ENCODE measurements around the gene LRRC36. TPM values are rescaled to one million over a fixed set of nuclear protein-coding genes. Genes with fewer than 3 reads are reported as not detected.

LRRC36 gene
- total and polyA plus RNA-seq, 2 experiments from 2014 or later, result 1.2 TPM; not detected in 1

DNA sequence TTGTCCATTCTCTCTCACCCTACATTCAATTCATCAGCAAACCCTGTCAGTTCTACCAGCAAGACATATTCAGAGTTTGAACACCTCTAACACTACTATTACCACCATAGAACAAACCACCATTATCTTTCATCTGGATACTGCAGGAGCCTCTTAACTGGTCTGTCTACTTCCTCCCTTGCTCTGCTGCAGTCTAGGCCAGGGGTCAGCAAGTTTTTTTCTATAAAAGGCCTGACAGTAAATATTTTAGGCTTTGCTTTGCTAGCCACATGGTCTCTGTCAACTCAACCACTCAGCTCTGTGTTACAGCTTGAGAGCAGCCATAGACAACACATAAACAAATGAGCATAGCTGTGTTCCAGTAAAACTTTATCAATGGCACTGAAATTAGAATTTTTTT is 13.9 kb upstream of the LRRC36 start:
- no peak overlapping the region for H3K27ac ChIP-seq (ENCODE audit: low read depth)
- H3K4me2 ChIP-seq, result no peak overlapping the region
- H3K9me3 Mint-ChIP-seq, result no peaks in the 10 kb centered on the region; the same call in 2 of the 3 replicates
- H3F3A ChIP-seq (replicated peaks; ENCODE audit: low read depth), result no peaks in the 10 kb centered on the region
- no peaks in the 10 kb centered on the region for H3K36me3 Mint-ChIP-seq (ENCODE audit: low read depth)
- no peak overlapping the region for H3K27ac Mint-ChIP-seq
- no peak overlapping the region for H2AFZ ChIP-seq
- DNase-seq (ENCODE audit: low spot score), result no peak
- TF ChIP-seq JUNB (IDR thresholded peaks at IDR 0.05; ENCODE audit: unreplicated experiment), result no peak
- no peak for ATAC-seq
- no peaks in the 10 kb centered on the region for H3K27me3 ChIP-seq (ENCODE audit: insufficient read depth)
- H3K4me3 Mint-ChIP-seq, result no peak overlapping the region
- no peaks in the 10 kb centered on the region for H3K27me3 Mint-ChIP-seq (ENCODE audit: insufficient read depth, low read depth, poor library complexity)
- H3K4me1 ChIP-seq (ENCODE audit: insufficient read depth), result no peaks in the 10 kb centered on the region
- H3K36me3 ChIP-seq (ENCODE audit: insufficient read depth), result no peaks in the 10 kb centered on the region
- no peaks in the 10 kb centered on the region for H3K9me2 ChIP-seq (ENCODE audit: insufficient read depth)
- H3K4me3 ChIP-seq, result no peak overlapping the region
- no peaks in the 10 kb centered on the region; the same call in 1 of the 2 replicates for H4K20me1 ChIP-seq (replicated peaks; ENCODE audit: insufficient read depth)
- H3K4me1 Mint-ChIP-seq, result no peaks in the 10 kb centered on the region; the same call in 2 of the 3 replicates
- H3K79me2 ChIP-seq (replicated peaks; ENCODE audit: insufficient read depth), result no peaks in the 10 kb centered on the region

DNA sequence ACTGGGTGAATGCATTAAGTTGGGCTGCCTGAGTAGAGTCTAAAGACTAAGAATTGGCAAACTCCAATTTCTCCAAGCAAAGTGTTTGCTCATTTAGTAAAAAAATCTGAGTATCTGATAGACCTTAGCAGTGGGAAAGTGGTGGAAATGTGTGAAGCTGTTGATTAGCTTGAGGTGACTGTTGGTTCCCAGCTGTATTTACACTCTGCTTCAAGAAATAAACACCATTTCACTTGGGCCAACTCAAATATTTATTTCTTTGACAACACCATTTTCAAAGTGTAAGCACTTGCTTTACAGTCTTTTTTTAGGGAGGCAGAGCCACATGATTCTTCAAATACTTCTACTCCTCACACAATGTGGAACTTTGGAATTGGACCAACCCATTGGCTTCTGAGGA is 8.8 kb upstream of the LRRC36 start:
- Mint-ChIP-seq H3K27me3 (ENCODE audit: insufficient read depth, low read depth, poor library complexity) (no peaks in the 10 kb centered on the region), H3K4me3 (no peak overlapping the region), H3K9me3 (no peaks in the 10 kb centered on the region), H3K27ac (no peak overlapping the region), H3K36me3 (ENCODE audit: low read depth) (no peaks in the 10 kb centered on the region), H3K4me1 (peaks cover 5% of the 10 kb centered on the region; the same call in 1 of the 3 replicates)
- DNase-seq (ENCODE audit: low spot score), result no peak
- H2AFZ ChIP-seq, result no peak overlapping the region
- H3K4me3 ChIP-seq, result no peak overlapping the region
- no peaks in the 10 kb centered on the region for H3K36me3 ChIP-seq (ENCODE audit: insufficient read depth)
- no peaks in the 10 kb centered on the region for H3K4me1 ChIP-seq (ENCODE audit: insufficient read depth)
- no peaks in the 10 kb centered on the region for H4K20me1 ChIP-seq (replicated peaks; ENCODE audit: insufficient read depth)
- no peaks in the 10 kb centered on the region for H3K79me2 ChIP-seq (replicated peaks; ENCODE audit: insufficient read depth)
- peaks cover 8% of the 10 kb centered on the region; the same call in 1 of the 2 replicates for H3K27me3 ChIP-seq (ENCODE audit: insufficient read depth)
- no peaks in the 10 kb centered on the region for H3K9me2 ChIP-seq (ENCODE audit: insufficient read depth)
- no peak overlapping the region for H3K27ac ChIP-seq (ENCODE audit: low read depth)
- H3F3A ChIP-seq (replicated peaks; ENCODE audit: low read depth), result no peaks in the 10 kb centered on the region
- ATAC-seq, result no peak
- H3K4me2 ChIP-seq, result no peak overlapping the region
- TF ChIP-seq EZH2phosphoT487 (IDR thresholded peaks at IDR 0.05; ENCODE audit: unreplicated experiment), result no peak
- no peak for TF ChIP-seq EZH2 (IDR thresholded peaks at IDR 0.05; ENCODE audit: low read depth, unreplicated experiment)
- TF ChIP-seq NANOG (IDR thresholded peaks at IDR 0.05; ENCODE audit: borderline replicate concordance), result no peak
- TF ChIP-seq JUNB (IDR thresholded peaks at IDR 0.05; ENCODE audit: unreplicated experiment), result no peak
- no peak for TF ChIP-seq ZNF114 (CRISPR knock-in tag; IDR thresholded peaks at IDR 0.05)
- TF ChIP-seq, protein P1, sequence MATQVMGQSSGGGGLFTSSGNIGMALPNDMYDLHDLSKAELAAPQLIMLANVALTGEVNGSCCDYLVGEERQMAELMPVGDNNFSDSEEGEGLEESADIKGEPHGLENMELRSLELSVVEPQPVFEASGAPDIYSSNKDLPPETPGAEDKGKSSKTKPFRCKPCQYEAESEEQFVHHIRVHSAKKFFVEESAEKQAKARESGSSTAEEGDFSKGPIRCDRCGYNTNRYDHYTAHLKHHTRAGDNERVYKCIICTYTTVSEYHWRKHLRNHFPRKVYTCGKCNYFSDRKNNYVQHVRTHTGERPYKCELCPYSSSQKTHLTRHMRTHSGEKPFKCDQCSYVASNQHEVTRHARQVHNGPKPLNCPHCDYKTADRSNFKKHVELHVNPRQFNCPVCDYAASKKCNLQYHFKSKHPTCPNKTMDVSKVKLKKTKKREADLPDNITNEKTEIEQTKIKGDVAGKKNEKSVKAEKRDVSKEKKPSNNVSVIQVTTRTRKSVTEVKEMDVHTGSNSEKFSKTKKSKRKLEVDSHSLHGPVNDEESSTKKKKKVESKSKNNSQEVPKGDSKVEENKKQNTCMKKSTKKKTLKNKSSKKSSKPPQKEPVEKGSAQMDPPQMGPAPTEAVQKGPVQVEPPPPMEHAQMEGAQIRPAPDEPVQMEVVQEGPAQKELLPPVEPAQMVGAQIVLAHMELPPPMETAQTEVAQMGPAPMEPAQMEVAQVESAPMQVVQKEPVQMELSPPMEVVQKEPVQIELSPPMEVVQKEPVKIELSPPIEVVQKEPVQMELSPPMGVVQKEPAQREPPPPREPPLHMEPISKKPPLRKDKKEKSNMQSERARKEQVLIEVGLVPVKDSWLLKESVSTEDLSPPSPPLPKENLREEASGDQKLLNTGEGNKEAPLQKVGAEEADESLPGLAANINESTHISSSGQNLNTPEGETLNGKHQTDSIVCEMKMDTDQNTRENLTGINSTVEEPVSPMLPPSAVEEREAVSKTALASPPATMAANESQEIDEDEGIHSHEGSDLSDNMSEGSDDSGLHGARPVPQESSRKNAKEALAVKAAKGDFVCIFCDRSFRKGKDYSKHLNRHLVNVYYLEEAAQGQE (IDR thresholded peaks at IDR 0.05; ENCODE audit: unreplicated experiment), result no peak
- TF ChIP-seq, protein P2, sequence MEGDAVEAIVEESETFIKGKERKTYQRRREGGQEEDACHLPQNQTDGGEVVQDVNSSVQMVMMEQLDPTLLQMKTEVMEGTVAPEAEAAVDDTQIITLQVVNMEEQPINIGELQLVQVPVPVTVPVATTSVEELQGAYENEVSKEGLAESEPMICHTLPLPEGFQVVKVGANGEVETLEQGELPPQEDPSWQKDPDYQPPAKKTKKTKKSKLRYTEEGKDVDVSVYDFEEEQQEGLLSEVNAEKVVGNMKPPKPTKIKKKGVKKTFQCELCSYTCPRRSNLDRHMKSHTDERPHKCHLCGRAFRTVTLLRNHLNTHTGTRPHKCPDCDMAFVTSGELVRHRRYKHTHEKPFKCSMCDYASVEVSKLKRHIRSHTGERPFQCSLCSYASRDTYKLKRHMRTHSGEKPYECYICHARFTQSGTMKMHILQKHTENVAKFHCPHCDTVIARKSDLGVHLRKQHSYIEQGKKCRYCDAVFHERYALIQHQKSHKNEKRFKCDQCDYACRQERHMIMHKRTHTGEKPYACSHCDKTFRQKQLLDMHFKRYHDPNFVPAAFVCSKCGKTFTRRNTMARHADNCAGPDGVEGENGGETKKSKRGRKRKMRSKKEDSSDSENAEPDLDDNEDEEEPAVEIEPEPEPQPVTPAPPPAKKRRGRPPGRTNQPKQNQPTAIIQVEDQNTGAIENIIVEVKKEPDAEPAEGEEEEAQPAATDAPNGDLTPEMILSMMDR (conservative IDR thresholded peaks at IDR 0.05; ENCODE audit: low read depth in 2 of 2), result no peak
- no peak for TF ChIP-seq POLR2AphosphoS5 (IDR thresholded peaks at IDR 0.05; ENCODE audit: low read depth)
- TF ChIP-seq STAT1 (IDR thresholded peaks at IDR 0.05; ENCODE audit: unreplicated experiment), result no peak
- TF ChIP-seq ZNF331 (CRISPR knock-in tag; IDR thresholded peaks at IDR 0.05; ENCODE audit: low read depth), result no peak
- no peak for TF ChIP-seq CREB1 (CRISPR knock-in tag; IDR thresholded peaks at IDR 0.05; ENCODE audit: low read depth)
- TF ChIP-seq, protein P3, sequence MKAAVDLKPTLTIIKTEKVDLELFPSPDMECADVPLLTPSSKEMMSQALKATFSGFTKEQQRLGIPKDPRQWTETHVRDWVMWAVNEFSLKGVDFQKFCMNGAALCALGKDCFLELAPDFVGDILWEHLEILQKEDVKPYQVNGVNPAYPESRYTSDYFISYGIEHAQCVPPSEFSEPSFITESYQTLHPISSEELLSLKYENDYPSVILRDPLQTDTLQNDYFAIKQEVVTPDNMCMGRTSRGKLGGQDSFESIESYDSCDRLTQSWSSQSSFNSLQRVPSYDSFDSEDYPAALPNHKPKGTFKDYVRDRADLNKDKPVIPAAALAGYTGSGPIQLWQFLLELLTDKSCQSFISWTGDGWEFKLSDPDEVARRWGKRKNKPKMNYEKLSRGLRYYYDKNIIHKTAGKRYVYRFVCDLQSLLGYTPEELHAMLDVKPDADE (IDR thresholded peaks at IDR 0.05), result no peak
